Measurements from ENCODE around the gene CBX4.

Gene CBX4

DNA sequence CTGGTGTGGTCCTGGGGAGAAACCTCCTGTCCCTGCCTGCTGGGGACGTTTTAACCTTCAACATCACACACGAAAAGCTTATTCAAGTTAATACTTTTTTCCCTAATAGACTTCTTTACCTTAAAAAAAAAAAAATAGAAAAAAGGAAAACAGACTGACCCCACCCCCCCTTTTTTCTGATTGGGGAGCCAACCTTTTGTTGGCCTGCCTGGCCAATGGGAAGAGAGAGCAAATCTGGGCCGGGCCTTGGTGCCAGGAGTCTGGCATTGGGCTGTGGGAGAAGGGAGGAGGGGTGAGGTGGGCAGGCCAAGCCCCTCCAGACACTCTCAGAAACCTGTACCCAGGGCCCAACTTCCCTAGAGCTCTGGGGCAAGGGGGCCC lies 45.3 kb downstream of the CBX4 start:
- no peaks in the 10 kb centered on the region for H3K9me2 ChIP-seq (replicated peaks; ENCODE audit: insufficient read depth, low read length)
- no peak overlapping the region for H3K9ac ChIP-seq (ENCODE audit: low read length)
- no peaks in the 10 kb centered on the region for H3K79me2 ChIP-seq (ENCODE audit: low read length)
- H3F3A ChIP-seq (ENCODE audit: insufficient read depth, low read length) = no peaks in the 10 kb centered on the region
- no peak for DNase-seq
- no peaks in the 10 kb centered on the region for H4K20me1 ChIP-seq (ENCODE audit: insufficient read depth, low read length)
- peaks cover 9% of the 10 kb centered on the region for H3K4me1 ChIP-seq (ENCODE audit: low read length)
- H3K9me3 ChIP-seq (replicated peaks; ENCODE audit: insufficient read depth, low read length) = no peaks in the 10 kb centered on the region
- H3K36me3 ChIP-seq (replicated peaks; ENCODE audit: insufficient read depth, low read length) = no peaks in the 10 kb centered on the region
- no peak overlapping the region for H2AFZ ChIP-seq (ENCODE audit: low read length)
- no peak overlapping the region for H3K4me3 ChIP-seq (ENCODE audit: low read length)
- no peak overlapping the region for H3K27ac ChIP-seq (ENCODE audit: low read length)
- H3K27me3 ChIP-seq (replicated peaks; ENCODE audit: insufficient read depth, low read length) = peaks cover 49% of the 10 kb centered on the region
- no peak overlapping the region for H3K4me2 ChIP-seq (ENCODE audit: low read depth, low read length)
- TF ChIP-seq EZH2 (optimal IDR thresholded peaks at IDR 0.05; ENCODE audit: low read depth, low read length) (no peak), EZH2phosphoT487 (IDR thresholded peaks at IDR 0.05; ENCODE audit: low read length) (no peak)
- TF ChIP-seq, protein P1, sequence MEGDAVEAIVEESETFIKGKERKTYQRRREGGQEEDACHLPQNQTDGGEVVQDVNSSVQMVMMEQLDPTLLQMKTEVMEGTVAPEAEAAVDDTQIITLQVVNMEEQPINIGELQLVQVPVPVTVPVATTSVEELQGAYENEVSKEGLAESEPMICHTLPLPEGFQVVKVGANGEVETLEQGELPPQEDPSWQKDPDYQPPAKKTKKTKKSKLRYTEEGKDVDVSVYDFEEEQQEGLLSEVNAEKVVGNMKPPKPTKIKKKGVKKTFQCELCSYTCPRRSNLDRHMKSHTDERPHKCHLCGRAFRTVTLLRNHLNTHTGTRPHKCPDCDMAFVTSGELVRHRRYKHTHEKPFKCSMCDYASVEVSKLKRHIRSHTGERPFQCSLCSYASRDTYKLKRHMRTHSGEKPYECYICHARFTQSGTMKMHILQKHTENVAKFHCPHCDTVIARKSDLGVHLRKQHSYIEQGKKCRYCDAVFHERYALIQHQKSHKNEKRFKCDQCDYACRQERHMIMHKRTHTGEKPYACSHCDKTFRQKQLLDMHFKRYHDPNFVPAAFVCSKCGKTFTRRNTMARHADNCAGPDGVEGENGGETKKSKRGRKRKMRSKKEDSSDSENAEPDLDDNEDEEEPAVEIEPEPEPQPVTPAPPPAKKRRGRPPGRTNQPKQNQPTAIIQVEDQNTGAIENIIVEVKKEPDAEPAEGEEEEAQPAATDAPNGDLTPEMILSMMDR (IDR thresholded peaks at IDR 0.05; ENCODE audit: low read length) = no peak

DNA sequence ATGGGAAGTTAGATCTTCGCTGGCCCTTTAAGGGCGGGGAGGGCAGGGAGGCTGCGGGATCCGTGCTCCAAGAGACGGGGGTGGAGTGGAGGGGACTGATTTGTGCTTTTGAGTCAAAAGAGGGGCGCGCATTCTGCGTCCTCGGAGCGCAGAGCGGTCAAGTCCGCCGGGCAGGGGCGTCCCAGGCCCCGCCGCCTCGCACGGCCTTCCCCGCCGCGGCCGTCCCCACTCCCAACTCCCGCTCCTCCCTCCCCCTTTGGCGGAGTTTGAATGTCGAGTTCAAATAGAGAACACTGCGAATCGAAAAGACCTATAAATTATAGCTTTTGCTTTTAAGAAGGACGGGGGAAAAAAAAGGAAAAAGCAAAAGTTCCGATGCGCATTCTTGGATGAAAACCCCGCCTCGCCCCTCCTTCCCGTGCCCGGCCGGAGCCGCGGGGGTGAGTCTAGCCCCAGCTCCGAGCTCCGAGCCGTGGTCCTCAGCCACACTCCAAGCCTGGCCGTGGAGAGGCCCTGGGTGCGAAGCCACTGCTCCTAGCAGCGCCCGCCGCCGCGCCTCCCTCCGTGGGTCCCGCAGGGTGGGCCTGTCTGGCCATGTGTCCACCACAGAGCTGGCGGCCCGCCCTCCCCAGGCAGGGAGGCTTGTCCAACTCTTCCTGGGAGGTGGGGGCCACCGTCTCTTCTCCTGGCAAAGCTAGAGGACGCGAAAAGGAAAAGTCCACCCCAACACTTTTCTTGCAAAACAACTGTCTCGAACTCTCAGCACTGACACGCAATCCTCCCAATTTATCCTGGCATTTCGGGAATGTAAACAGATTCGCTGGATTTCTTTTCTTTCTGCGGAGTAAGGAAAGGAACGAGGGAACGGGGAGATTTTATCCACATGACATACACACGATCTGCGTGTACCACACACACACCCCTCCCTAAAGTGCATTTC lies 46.0 kb downstream of the CBX4 start:
- peaks cover 49% of the 10 kb centered on the region for H3K27me3 ChIP-seq (replicated peaks; ENCODE audit: insufficient read depth, low read length)
- no peak overlapping the region for H3K4me2 ChIP-seq (ENCODE audit: low read depth, low read length)
- no peak for DNase-seq
- no peaks in the 10 kb centered on the region for H4K20me1 ChIP-seq (ENCODE audit: insufficient read depth, low read length)
- no peak overlapping the region for H3K9ac ChIP-seq (ENCODE audit: low read length)
- peaks cover 6% of the 10 kb centered on the region for H3K4me1 ChIP-seq (ENCODE audit: low read length)
- H3F3A ChIP-seq (ENCODE audit: insufficient read depth, low read length) = no peaks in the 10 kb centered on the region
- H2AFZ ChIP-seq (ENCODE audit: low read length) = no peak overlapping the region
- no peaks in the 10 kb centered on the region for H3K36me3 ChIP-seq (replicated peaks; ENCODE audit: insufficient read depth, low read length)
- TF ChIP-seq EZH2phosphoT487 (IDR thresholded peaks at IDR 0.05; ENCODE audit: low read length) (no peak), EZH2 (optimal IDR thresholded peaks at IDR 0.05; ENCODE audit: low read depth, low read length) (no peak)
- TF ChIP-seq, protein P1 (IDR thresholded peaks at IDR 0.05; ENCODE audit: low read length) = no peak
- no peaks in the 10 kb centered on the region for H3K9me2 ChIP-seq (replicated peaks; ENCODE audit: insufficient read depth, low read length)
- H3K4me3 ChIP-seq (ENCODE audit: low read length) = no peak overlapping the region
- no peaks in the 10 kb centered on the region for H3K79me2 ChIP-seq (ENCODE audit: low read length)
- no peak overlapping the region for H3K27ac ChIP-seq (ENCODE audit: low read length)
- H3K9me3 ChIP-seq (replicated peaks; ENCODE audit: insufficient read depth, low read length) = no peaks in the 10 kb centered on the region

DNA sequence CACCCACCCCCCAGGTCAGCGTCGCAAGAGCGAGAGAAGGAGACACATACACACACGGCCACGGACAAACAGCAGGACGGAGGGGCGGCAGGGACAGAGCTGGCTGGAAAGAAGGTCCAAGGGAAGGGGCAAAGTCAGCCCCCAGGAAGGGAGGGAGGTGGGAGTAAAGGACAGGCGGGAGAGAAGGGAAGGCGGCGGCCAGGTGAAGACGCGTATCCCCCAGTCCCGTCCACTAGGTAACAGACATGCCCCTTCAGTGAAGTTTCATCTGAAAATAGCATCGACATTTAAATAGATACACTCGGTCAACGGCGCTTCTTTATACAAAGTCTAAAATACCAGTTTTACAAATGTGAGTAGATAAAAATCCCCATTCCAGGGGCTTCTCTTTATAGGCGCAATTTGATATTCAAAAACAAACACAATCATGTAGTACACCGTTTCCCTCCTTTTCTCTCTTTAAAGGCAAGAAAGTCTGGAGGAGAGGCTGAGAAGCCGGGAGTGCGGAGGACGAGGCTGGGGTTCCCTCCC lies 46.8 kb downstream of the CBX4 start:
- peaks cover 51% of the 10 kb centered on the region for H3K27me3 ChIP-seq (replicated peaks; ENCODE audit: insufficient read depth, low read length)
- no peaks in the 10 kb centered on the region for H3K79me2 ChIP-seq (ENCODE audit: low read length)
- H3K27ac ChIP-seq (ENCODE audit: low read length) = no peak overlapping the region
- no peaks in the 10 kb centered on the region for H3F3A ChIP-seq (ENCODE audit: insufficient read depth, low read length)
- no peak overlapping the region for H3K9ac ChIP-seq (ENCODE audit: low read length)
- H3K4me3 ChIP-seq (ENCODE audit: low read length) = no peak overlapping the region
- H3K9me2 ChIP-seq (replicated peaks; ENCODE audit: insufficient read depth, low read length) = no peaks in the 10 kb centered on the region
- H3K36me3 ChIP-seq (replicated peaks; ENCODE audit: insufficient read depth, low read length) = no peaks in the 10 kb centered on the region
- no peak for TF ChIP-seq EZH2phosphoT487 (IDR thresholded peaks at IDR 0.05; ENCODE audit: low read length)
- no peak for TF ChIP-seq EZH2 (optimal IDR thresholded peaks at IDR 0.05; ENCODE audit: low read depth, low read length)
- TF ChIP-seq, protein P1 (IDR thresholded peaks at IDR 0.05; ENCODE audit: low read length) = no peak
- H3K4me2 ChIP-seq (ENCODE audit: low read depth, low read length) = no peak overlapping the region
- H3K4me1 ChIP-seq (ENCODE audit: low read length) = peaks cover 6% of the 10 kb centered on the region
- H3K9me3 ChIP-seq (replicated peaks; ENCODE audit: insufficient read depth, low read length) = no peaks in the 10 kb centered on the region
- no peaks in the 10 kb centered on the region for H4K20me1 ChIP-seq (ENCODE audit: insufficient read depth, low read length)
- H2AFZ ChIP-seq (ENCODE audit: low read length) = no peak overlapping the region
- DNase-seq = no peak
